MCF 10A (cell line): Measurements from ENCODE around the gene PXMP4. TPM values are rescaled to one million over a fixed set of nuclear protein-coding genes. Genes with fewer than 3 reads are reported as not detected.

Experiments used
- BruUV-seq: library from RNA; stranded (reverse); fragments of 400-500 nt; replicated peaks from 2 replicates; lab custom pipeline; 2021; lab: Mats Ljungman, UMichigan
- CTCF ChIA-PET: fragments of 300-600 bp; sonication (Branson Sonifier 250); formaldehyde crosslinking; extraction: SDS; loops from one replicate; lab custom pipeline; 2021; ENCODE audit warnings: antibody characterized with exemption, inconsistent platforms; lab: Yijun Ruan, JAX
- POLR2A ChIA-PET: fragments of 300-600, 350-650 bp; sonication (Branson Sonifier 250); formaldehyde crosslinking; extraction: SDS; loops from one replicate; lab custom pipeline; 2020; ENCODE audit warnings: antibody characterized with exemption, inconsistent platforms; lab: Yijun Ruan, JAX
- DNase-seq: peaks from one replicate; pipeline ENCODE4 v3.0.0-alpha.2; 2018; ENCODE audit not compliant: unreplicated experiment
- H3K27ac Mint-ChIP-seq: one replicate; pipeline ENCODE4 v1.8.0; 2022; ENCODE audit warnings: mild to moderate bottlenecking, low read depth, mixed read lengths; ENCODE audit not compliant: unreplicated experiment
- H3K27me3 Mint-ChIP-seq: one replicate; pipeline ENCODE4 v1.8.0; 2022; ENCODE audit warnings: mixed read lengths; ENCODE audit not compliant: insufficient read depth, unreplicated experiment
- H3K36me3 Mint-ChIP-seq: one replicate; pipeline ENCODE4 v1.8.0; 2022; ENCODE audit warnings: mild to moderate bottlenecking, moderate library complexity, mixed read lengths; ENCODE audit not compliant: insufficient read depth, unreplicated experiment
- H3K4me1 Mint-ChIP-seq: one replicate; pipeline ENCODE4 v1.8.0; 2022; ENCODE audit warnings: mixed read lengths; ENCODE audit not compliant: insufficient read depth, unreplicated experiment
- H3K4me3 Mint-ChIP-seq: one replicate; pipeline ENCODE4 v1.8.0; 2022; ENCODE audit warnings: mild to moderate bottlenecking, moderate library complexity, mixed read lengths; ENCODE audit not compliant: unreplicated experiment
- H3K9me3 Mint-ChIP-seq: one replicate; pipeline ENCODE4 v1.8.0; 2022; ENCODE audit warnings: mixed read lengths; ENCODE audit not compliant: unreplicated experiment
- CTCF ChIP-seq: fragments of 200-600 bp; IDR thresholded peaks from one replicate; pipeline ENCODE4 v1.8.0; 2022; ENCODE audit warnings: antibody characterized with exemption, mild to moderate bottlenecking; ENCODE audit not compliant: unreplicated experiment
- intact Hi-C: fragments of 100-400 bp; cut with micrococcal nuclease; formaldehyde crosslinking; loops from 2 replicates; pipeline ENCODE4 v1.14.1; 2022
- total RNA-seq: library from RNA; stranded (reverse); gene quantifications from 2 replicates; pipeline ENCODE4 v1.2.3, GENCODE V29; 2022

The PXMP4 gene
- total RNA-seq, 1 experiment from 2014 or later: 3.9 TPM

DNA sequence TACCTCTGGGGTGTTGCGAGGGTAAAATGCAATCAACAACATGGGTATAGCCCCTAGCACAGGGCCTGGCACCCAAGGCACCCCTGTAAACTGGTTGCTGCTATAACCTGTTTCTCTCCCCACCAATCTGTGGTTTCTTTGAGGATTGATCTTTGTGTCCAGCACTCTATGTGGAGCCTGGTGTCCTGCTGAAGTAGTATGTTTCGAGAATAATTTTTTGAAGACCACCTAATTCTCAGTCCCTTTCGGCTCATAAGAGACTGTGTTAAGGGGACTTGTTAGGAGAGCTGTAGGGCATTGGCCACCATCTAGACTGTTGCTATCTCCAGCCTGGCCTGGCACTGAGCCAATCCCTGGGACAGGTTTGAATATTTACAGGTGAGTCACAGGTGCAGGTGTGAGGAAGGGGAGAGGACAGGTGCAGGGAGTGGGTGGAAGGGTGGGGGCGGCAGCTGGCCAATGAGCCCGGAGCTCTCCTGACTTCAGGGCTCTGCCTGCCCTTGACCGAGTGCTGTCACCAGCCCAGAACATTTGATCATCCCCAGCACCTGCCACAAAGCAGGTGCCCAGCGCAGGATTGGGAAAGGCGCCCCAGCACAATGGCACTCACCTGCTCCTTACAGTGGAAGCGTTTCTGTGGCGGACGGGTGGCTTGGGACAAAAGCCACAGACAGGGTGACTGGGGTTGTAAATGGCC lies 66.1 kb downstream of the PXMP4 start:
- intact Hi-C loops: loop anchor here (1.0 kb wide), 2 partner anchors 197 to 238 kb away; no protein-coding TSS in a partner anchor
- H3K4me3 Mint-ChIP-seq: no peak overlapping the region
- no peaks in the 10 kb centered on the region for H3K9me3 Mint-ChIP-seq
- H3K4me1 Mint-ChIP-seq: no peaks in the 10 kb centered on the region
- H3K27ac Mint-ChIP-seq: no peak overlapping the region
- TF ChIP-seq CTCF: no peak
- peak; percentile 47 for DNase-seq
- no TSS peak for BruUV-seq
- no peaks in the 10 kb centered on the region for H3K27me3 Mint-ChIP-seq
- POLR2A ChIA-PET: interaction anchor here (0.9 to 2.8 kb wide), 5 partner anchors 9 to 194 kb away, joined by 3 to 18 read pairs (median 6); partner anchors contain the start of genes ACTL10, C20orf144 and CBFA2T2
- peaks cover 14% of the 10 kb centered on the region for H3K36me3 Mint-ChIP-seq
- CTCF ChIA-PET: interaction anchor here (0.7 to 5.6 kb wide), 17 partner anchors 9 to 475 kb away, joined by 3 to 28 read pairs (median 4); partner anchors contain the start of genes ACTL10 and C20orf144

DNA sequence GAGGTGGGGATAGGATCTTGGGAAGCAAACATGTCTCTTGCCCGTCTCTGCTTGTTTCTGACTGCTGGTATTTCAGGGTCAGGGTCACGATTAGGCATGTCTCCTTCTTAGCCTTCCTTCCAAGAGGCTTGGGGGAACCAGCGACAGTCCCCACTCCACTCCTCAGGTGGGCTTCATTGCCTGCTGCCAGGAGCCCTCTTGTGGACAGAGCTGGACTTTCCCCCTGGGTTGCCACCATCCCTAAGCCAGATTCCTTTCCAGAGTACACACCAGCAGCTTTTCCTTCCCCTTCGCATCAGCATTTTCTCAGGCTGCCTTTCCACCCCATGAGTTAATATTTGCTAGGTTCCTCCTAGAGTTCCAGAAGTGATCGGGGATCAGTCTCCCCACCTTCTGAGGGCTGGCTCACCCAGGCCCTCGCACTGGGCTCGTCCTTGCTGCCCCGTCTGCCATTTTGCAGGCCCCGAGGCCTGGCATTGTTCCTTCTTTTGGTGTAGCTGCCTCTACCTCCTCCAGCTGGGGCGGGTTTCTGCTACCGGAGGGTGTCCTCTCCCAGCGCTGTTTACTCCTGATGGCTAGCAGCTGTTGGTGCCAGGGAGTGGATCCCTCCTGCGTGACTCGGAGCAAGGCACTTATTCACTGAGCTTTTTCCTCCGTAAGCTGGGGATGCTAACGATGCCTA lies 66.8 kb downstream of the PXMP4 start:
- peak; percentile 57 for DNase-seq
- peaks cover 17% of the 10 kb centered on the region for H3K36me3 Mint-ChIP-seq
- peaks cover under 1% of the 10 kb centered on the region for H3K4me1 Mint-ChIP-seq
- CTCF ChIA-PET: interaction anchor here (0.6 to 5.6 kb wide), 18 partner anchors 9 to 476 kb away, joined by 3 to 28 read pairs (median 4); partner anchors contain the start of genes ACTL10 and C20orf144
- H3K9me3 Mint-ChIP-seq: no peaks in the 10 kb centered on the region
- no TSS peak for BruUV-seq
- no peaks in the 10 kb centered on the region for H3K27me3 Mint-ChIP-seq
- intact Hi-C loops: loop anchor here (1.0 kb wide), 2 partner anchors 196 to 237 kb away; no protein-coding TSS in a partner anchor
- no peak overlapping the region for H3K27ac Mint-ChIP-seq
- peak; percentile 76 for TF ChIP-seq CTCF
- H3K4me3 Mint-ChIP-seq: no peak overlapping the region
- POLR2A ChIA-PET: interaction anchor here (0.6 to 2.8 kb wide), 4 partner anchors 10 to 210 kb away, joined by 4 to 18 read pairs (median 6); partner anchors contain the start of genes ACTL10, C20orf144 and CBFA2T2

Other genes with a start within 250 kb of the PXMP4 start
- gene CBFA2T2, start 230.2 kb downstream of the PXMP4 start, total RNA-seq: 15.4 and 17.3 TPM in 2 replicates
- gene C20orf144, start 58.0 kb downstream of the PXMP4 start, total RNA-seq: 0.12 and 0.21 TPM in 2 replicates
- 1.7 and 3.2 TPM in 2 replicates for gene ACTL10, start 53.4 kb downstream of the PXMP4 start, total RNA-seq
- gene NECAB3, start 45.9 kb downstream of the PXMP4 start, total RNA-seq: 13.0 and 15.1 TPM in 2 replicates
- 1.4 and 3.7 TPM in 2 replicates for gene E2F1, start 33.9 kb downstream of the PXMP4 start, total RNA-seq
- 2.0 and 2.5 TPM in 2 replicates for gene ZNF341, start 11.7 kb upstream of the PXMP4 start, total RNA-seq
- gene CHMP4B, start 91.0 kb upstream of the PXMP4 start, total RNA-seq: 77.6 and 95.2 TPM in 2 replicates